Endometrial microvascular endothelial cells (primary cell): ENCODE results near the gene GRID1. TPM values are rescaled to one million over a fixed set of nuclear protein-coding genes. Genes with fewer than 3 reads are reported as not detected.

Source experiments
- in situ Hi-C: cut with HindIII; loops from 2 replicates; pipeline ENCODE4 v1.10.0; 2017; ENCODE audit warnings: low sequenced_read_pairs, low pct_unique_long_range_greater_than_20kb; ENCODE audit errors: inconsistent ontology term
- total RNA-seq: library from RNA; depleted of rRNA; stranded (reverse); fragments of >200 nt; gene quantifications from one replicate; pipeline ENCODE4 v1.2.3, GENCODE V29; 2015; ENCODE audit errors: inconsistent ontology term

GRID1 gene
- total RNA-seq, 1 donor from 2014 or later, result not detected

DNA sequence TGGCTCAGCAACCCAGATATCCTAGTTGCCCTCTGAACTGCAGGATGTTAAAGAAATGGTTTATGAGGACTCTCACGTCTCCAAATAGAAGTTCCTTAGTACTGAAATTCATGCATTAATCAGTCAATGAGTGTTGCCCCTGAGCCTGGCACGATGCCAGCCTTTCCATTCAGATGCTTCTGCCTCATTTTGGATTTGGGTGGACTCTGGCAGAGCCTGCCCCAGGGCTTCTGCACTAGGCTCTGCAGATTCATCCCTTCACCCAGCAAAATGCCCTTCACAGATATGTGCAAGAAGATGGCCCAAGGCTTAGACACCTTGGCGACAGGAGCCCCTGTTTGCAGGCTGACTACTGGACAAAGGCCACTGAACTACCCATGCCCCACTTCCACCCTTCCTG lies 747.8 kb downstream of the GRID1 start:
- in situ Hi-C loops, result no loop called here

GRCh38 chr10:85617751-85618546 lies 748.6 kb downstream of the GRID1 start:
- in situ Hi-C loops, result no loop called here

DNA sequence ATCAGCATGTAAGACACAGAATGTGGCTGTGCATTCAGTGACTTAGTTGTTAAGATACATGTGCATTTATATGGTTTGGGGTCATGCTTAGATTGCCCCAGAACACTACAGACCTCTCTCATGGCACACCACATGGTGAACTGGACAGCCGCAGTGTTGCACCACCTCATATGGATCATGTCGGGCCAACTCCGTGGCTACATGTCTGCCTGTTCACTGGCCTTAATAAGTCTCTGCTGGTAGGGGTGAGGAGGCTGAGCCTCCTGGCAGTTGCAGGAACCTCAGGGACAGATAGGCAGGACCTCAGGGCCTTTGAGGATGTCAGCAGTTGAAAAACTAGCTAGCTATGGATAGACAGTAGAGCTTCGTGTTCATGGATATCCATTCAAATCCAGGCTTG lies 751.0 kb downstream of the GRID1 start:
- in situ Hi-C loops, result no loop called here

- in situ Hi-C loops, result no loop called here
Measured at GRCh38 chr10:85614981-85615380, 751.6 kb downstream of the GRID1 start.

GRCh38 chr10:85614566-85614965 lies 752.0 kb downstream of the GRID1 start:
- in situ Hi-C loops, result no loop called here

DNA sequence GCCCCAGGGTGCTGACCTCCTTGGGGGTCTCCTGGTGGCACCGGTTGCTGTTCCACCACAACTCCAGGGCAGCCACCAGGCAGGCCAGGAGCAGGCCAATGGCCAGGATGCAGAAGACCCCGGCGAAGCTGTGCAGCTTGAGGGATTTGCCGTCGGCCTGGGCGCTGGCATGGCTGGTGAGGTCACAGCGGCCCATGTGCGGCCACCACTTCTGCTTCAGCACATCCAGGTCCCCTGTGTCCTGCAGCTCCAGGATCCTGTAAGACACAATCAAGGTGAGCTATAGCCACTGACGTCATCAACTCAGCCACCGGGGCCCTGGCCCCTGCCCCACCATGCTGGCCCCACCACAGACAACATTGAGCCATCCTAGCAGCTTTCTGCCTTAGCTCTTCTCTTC lies 753.2 kb downstream of the GRID1 start:
- in situ Hi-C loops, result no loop called here

- in situ Hi-C loops, result no loop called here
Measured at GRCh38 chr10:85612833-85613232, 753.8 kb downstream of the GRID1 start.

DNA sequence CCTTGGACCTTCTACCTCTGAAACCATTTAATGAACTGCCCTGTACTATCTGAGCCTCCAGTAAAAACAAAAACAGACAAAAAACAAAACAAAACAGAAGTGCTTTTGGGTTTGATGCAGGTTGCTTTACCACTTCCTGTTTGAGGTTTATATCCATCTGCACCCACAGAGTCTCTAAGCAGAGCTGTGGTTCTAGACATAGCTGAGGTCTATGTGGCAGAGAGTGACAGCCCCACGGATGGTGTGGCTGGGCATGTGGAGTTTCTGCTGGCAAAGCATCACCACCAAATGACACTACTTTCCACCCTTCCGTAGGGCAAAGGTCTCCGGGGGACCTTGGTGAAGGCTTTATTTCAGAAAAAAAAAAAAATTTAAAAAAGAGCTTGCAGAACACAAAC lies 754.2 kb downstream of the GRID1 start:
- in situ Hi-C loops, result no loop called here

- in situ Hi-C loops, result no loop called here
Measured at GRCh38 chr10:85611746-85612377, 754.7 kb downstream of the GRID1 start.

DNA sequence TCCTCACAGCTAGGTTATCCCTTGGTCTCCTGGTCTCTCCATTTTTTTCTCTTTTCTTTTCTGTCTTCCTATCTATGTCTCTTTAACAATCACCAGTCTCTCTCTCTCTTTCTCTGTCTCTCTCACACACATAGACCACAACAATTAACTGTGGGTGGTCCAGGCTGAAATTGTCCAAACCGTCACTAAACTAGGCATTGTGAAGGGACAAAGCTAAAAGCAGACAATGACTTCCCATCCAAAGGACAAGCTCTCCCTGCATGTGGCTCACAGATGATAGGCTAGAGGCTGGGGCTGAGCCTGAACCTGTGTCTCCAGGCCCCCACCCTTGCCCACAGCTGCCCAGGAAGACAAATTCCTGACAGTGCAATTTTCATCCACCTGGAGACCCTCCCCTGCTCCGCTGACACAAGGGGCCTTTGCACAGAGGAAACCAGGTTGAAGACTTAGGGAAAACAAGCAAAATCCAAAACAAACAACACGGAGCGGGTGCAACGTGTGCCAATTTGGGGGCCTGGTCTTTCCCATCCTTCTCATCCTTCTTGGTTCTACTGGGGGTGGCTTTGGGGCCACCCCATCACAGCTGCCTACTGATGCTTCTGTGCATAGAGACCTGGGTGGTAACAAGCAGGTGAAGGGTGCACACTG lies 755.4 kb downstream of the GRID1 start:
- in situ Hi-C loops, result no loop called here

GRCh38 chr10:85610381-85611092 lies 756.1 kb downstream of the GRID1 start:
- in situ Hi-C loops, result no loop called here

- in situ Hi-C loops, result no loop called here
Measured at GRCh38 chr10:85609509-85609908, 757.1 kb downstream of the GRID1 start.

- in situ Hi-C loops, result no loop called here
Measured at GRCh38 chr10:85608706-85609105, 757.9 kb downstream of the GRID1 start.

DNA sequence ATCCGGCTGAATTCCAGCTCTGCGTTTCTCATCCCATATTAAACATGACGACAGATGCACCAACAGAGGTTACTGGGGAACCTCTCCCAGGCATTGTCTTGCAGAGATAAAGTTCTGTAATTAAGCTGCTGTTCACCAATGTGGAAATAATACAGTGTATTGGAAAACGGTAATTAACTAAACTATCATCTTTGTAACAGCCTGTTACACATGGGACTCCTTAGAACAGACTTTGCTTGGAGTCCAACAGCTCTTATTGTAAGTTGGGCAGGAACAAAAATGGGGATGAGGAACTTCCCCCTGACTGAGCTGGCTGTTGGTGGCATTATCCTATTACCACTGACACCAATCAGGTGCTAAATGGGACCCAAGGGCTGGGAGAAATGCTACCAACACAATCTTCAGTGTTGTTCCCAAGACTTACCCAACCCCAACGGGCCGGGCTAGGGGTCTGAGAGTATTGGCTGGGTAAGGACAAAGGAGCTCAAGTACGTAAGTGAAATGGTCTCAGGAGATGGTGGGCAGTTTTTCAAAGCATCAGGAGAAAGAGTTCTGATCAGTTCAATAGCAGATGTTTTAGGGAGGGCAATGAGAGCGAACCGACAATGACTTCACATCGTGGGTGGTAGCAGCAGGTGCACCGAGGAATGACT lies 759.4 kb downstream of the GRID1 start:
- in situ Hi-C loops, result no loop called here

GRCh38 chr10:85606401-85606800 lies 760.2 kb downstream of the GRID1 start:
- in situ Hi-C loops, result no loop called here

GRCh38 chr10:85604884-85605283 lies 761.7 kb downstream of the GRID1 start:
- in situ Hi-C loops, result no loop called here

- in situ Hi-C loops, result no loop called here
Measured at GRCh38 chr10:85604136-85604725, 762.4 kb downstream of the GRID1 start.

DNA sequence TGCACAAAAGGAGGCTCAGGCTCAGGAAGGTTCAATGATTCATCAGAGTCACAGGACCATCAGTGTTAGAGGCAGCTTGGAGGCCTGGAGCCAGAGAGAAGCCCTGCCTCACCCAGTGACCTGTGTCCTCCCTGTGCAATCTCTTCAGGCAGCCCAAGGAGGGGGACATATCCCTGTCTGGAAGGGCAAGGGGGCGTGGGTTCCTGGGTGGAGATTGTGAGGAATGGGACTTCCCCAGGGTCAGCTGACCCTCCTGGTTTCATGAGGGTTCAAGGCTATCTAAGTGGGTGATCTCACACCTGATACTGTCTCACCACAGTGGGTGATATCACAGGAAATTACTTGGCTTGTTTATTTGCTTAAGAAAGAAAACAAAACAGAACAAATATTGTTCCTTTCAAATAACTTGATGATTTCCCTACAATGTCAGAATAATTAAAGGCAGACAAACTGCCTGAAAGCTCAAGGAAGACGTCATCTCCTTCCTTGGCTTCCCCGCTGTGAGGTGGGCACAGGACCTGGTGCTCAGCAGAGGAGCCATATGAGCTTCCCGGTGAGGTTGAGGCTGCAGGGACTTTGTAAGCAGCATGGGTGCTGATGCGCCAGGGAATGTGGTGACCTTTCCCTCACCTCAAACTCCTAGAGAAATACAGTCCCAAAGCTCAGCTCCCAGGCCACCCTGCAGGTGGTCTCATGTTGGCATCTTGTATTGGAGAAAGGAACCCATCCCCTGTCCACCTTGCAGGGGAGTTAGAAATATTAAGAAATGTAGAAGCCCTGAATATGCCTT lies 763.2 kb downstream of the GRID1 start:
- in situ Hi-C loops, result no loop called here
